GM21390 (cell line): Measurements from ENCODE around the gene POLD1.
"Not testable (repeated sequence)": the region's sequence is repeated elsewhere in the genome, so short reads cannot be mapped to it uniquely, and the experiment has no call there.

Experiments used
- ATAC-seq: cut with Tn5 transposase; IDR thresholded peaks from one replicate; pipeline ENCODE4 v1.9.1; 2021; ENCODE audit not compliant: unreplicated experiment

The POLD1 gene

GRCh38 chr19:50390295-50390694 lies 6.1 kb downstream of the POLD1 start:
- not testable (repeated sequence) for ATAC-seq

GRCh38 chr19:50390952-50391351 lies 6.8 kb downstream of the POLD1 start:
- not testable (repeated sequence) for ATAC-seq

GRCh38 chr19:50392759-50393158 lies 8.6 kb downstream of the POLD1 start:
- no peak for ATAC-seq

GRCh38 chr19:50393589-50393988 lies 9.4 kb downstream of the POLD1 start:
- ATAC-seq, result no peak

- ATAC-seq, result no peak
These were observed 9.9 kb downstream of the POLD1 start for GRCh38 chr19:50394017-50394416.

GRCh38 chr19:50398675-50399367 lies 14.7 kb downstream of the POLD1 start:
- ATAC-seq, result no peak

GRCh38 chr19:50399368-50399745 lies 15.2 kb downstream of the POLD1 start:
- no peak for ATAC-seq

- no peak for ATAC-seq
These were observed 17.7 kb downstream of the POLD1 start for GRCh38 chr19:50401605-50402450.

GRCh38 chr19:50402544-50403301 lies 18.6 kb downstream of the POLD1 start:
- no peak for ATAC-seq

GRCh38 chr19:50406156-50406820 lies 22.1 kb downstream of the POLD1 start:
- ATAC-seq, result no peak

- no peak for ATAC-seq
These were observed 22.7 kb downstream of the POLD1 start for GRCh38 chr19:50406829-50407228.

- no peak for ATAC-seq
These were observed 25.2 kb downstream of the POLD1 start for GRCh38 chr19:50409347-50409746.

- no peak for ATAC-seq
These were observed 26.0 kb downstream of the POLD1 start for GRCh38 chr19:50410109-50410508.

- no peak for ATAC-seq
These were observed 28.3 kb downstream of the POLD1 start for GRCh38 chr19:50412419-50412818.

GRCh38 chr19:50413096-50413495 lies 28.9 kb downstream of the POLD1 start:
- no peak for ATAC-seq

GRCh38 chr19:50413531-50413930 lies 29.4 kb downstream of the POLD1 start:
- ATAC-seq, result no peak

GRCh38 chr19:50414864-50415660 lies 30.9 kb downstream of the POLD1 start:
- ATAC-seq, result no peak

GRCh38 chr19:50415661-50416033 lies 31.5 kb downstream of the POLD1 start:
- ATAC-seq, result peak; percentile 49

GRCh38 chr19:50416034-50416977 lies 32.2 kb downstream of the POLD1 start:
- ATAC-seq, result no peak
